GM19025 (cell line): Measurements from ENCODE around the gene PAK1.

Source experiments
- ATAC-seq: cut with Tn5 transposase; IDR thresholded peaks from one replicate; pipeline ENCODE4 v1.9.1; 2021; ENCODE audit warnings: mild to moderate bottlenecking, low read depth, moderate library complexity; ENCODE audit not compliant: unreplicated experiment

PAK1 gene

GRCh38 chr11:77475206-77475605 lies 1.3 kb upstream of the PAK1 start:
- no peak for ATAC-seq

GRCh38 chr11:77474684-77475060 lies 778 bp upstream of the PAK1 start:
- no peak for ATAC-seq

GRCh38 chr11:77472991-77473800 lies 698 bp downstream of the PAK1 start:
- ATAC-seq: no peak

GRCh38 chr11:77471558-77472193 lies 2.2 kb downstream of the PAK1 start:
- no peak for ATAC-seq

- ATAC-seq: no peak
Observed at GRCh38 chr11:77470971-77471370, 2.9 kb downstream of the PAK1 start.

- ATAC-seq: peak; percentile 51
Observed at GRCh38 chr11:77470504-77470903, 3.4 kb downstream of the PAK1 start.

GRCh38 chr11:77468527-77468926 lies 5.4 kb downstream of the PAK1 start:
- ATAC-seq: no peak

- no peak for ATAC-seq
Observed at GRCh38 chr11:77467993-77468392, 5.9 kb downstream of the PAK1 start.

GRCh38 chr11:77467233-77467632 lies 6.7 kb downstream of the PAK1 start:
- no peak for ATAC-seq

- no peak for ATAC-seq
Observed at GRCh38 chr11:77457340-77457739, 16.6 kb downstream of the PAK1 start.

- no peak for ATAC-seq
Observed at GRCh38 chr11:77455740-77456139, 18.2 kb downstream of the PAK1 start.

- ATAC-seq: no peak
Observed at GRCh38 chr11:77454867-77455655, 18.8 kb downstream of the PAK1 start.

GRCh38 chr11:77450227-77450626 lies 23.7 kb downstream of the PAK1 start:
- ATAC-seq: no peak

- no peak for ATAC-seq
Observed at GRCh38 chr11:77449784-77450183, 24.1 kb downstream of the PAK1 start.

- ATAC-seq: peak; percentile 66
Observed at GRCh38 chr11:77449060-77449521, 24.8 kb downstream of the PAK1 start.

GRCh38 chr11:77448269-77448668 lies 25.6 kb downstream of the PAK1 start:
- no peak for ATAC-seq

GRCh38 chr11:77446911-77447629 lies 26.8 kb downstream of the PAK1 start:
- no peak for ATAC-seq

- ATAC-seq: no peak
Observed at GRCh38 chr11:77444261-77444660, 29.6 kb downstream of the PAK1 start.

- ATAC-seq: peak; percentile 50
Observed at GRCh38 chr11:77442394-77443053, 31.4 kb downstream of the PAK1 start.

- ATAC-seq: no peak
Observed at GRCh38 chr11:77441426-77441825, 32.5 kb downstream of the PAK1 start.
